Activated CD8-positive, alpha-beta memory T cell treated with anti-CD3 and anti-CD28 coated beads, Interleukin-2, amount 50 U/mL, for 1 hour (primary cell): Measurements from ENCODE around the gene POLE.

Experiments used
- DNase-seq: peaks from one replicate; pipeline ENCODE4 v3.0.0-alpha.2; 2020; ENCODE audit errors: extremely low read depth

The POLE gene

GRCh38 chr12:132657004-132657727 is 30.0 kb downstream of the POLE start:
- no peak for DNase-seq

- DNase-seq, result no peak
Observed at GRCh38 chr12:132653567-132654290, 33.4 kb downstream of the POLE start.

GRCh38 chr12:132651444-132652100 is 35.6 kb downstream of the POLE start:
- DNase-seq, result no peak

- no peak for DNase-seq
Observed at GRCh38 chr12:132649226-132649945, 37.8 kb downstream of the POLE start.

- DNase-seq, result no peak
Observed at GRCh38 chr12:132648616-132649225, 38.4 kb downstream of the POLE start.

GRCh38 chr12:132647858-132648257 is 39.3 kb downstream of the POLE start:
- DNase-seq, result no peak

GRCh38 chr12:132646850-132647249 is 40.3 kb downstream of the POLE start:
- DNase-seq, result no peak

GRCh38 chr12:132642846-132643835 is 44.0 kb downstream of the POLE start:
- no peak for DNase-seq

- DNase-seq, result no peak
Observed at GRCh38 chr12:132641811-132642650, 45.1 kb downstream of the POLE start.

GRCh38 chr12:132640936-132641335 is 46.2 kb downstream of the POLE start:
- DNase-seq, result no peak

- no peak for DNase-seq
Observed at GRCh38 chr12:132639956-132640520, 47.1 kb downstream of the POLE start.

- no peak for DNase-seq
Observed at GRCh38 chr12:132638541-132639408, 48.4 kb downstream of the POLE start.

GRCh38 chr12:132637811-132638210 is 49.3 kb downstream of the POLE start:
- DNase-seq, result no peak

- no peak for DNase-seq
Observed at GRCh38 chr12:132635076-132635955, 51.8 kb downstream of the POLE start.

GRCh38 chr12:132634411-132634990 is 52.6 kb downstream of the POLE start:
- no peak for DNase-seq

GRCh38 chr12:132633901-132634300 is 53.2 kb downstream of the POLE start:
- no peak for DNase-seq

- DNase-seq, result no peak
Observed at GRCh38 chr12:132633398-132633797, 53.7 kb downstream of the POLE start.
